ENCODE measurements around the gene POLE4. TPM values are rescaled to one million over a fixed set of nuclear protein-coding genes. Genes with fewer than 3 reads are reported as not detected.

POLE4 gene
- total RNA-seq, 2 donors from 2014 or later = 59.2 to 61.8 TPM

DNA sequence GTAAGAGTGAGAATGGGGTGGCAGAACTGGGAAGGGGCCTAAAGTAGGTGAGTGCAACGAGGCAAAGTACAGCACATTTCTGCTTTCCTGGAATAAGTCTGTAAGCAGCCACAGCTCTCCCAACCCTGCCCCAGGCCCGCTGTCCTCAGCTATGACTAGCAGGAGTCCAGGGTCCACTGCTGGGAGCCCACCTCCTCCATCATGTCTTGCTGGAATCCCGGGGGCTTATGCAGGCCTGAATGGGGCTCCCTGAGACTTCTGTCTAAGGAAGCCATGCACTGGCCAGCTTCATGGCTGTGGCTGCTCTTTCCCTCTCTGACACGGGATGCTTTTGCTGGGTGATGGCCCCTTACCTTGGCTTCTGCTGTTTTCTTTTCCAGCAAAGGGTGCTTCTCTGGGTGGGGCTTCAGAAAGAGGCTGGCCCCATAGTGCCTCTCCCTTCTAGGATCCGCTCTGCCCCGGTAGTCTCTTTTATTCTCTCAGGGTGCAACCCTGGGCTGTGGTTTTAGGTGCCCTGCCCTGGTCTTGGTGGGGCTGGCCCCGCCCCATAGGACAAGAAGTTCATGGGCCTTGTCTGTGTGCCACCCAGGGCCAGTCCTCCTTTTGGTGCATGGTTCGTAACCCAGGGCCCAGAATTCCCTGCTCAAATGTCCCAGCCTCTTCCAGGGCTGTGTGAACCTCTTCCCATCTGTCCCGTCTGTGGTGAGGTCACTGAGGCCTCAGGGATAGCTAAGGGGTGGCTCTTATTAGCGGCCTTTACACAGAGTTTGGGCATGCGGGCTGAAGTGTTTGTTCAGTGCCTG is 33.8 kb upstream of the POLE4 start:
- Histone ChIP-seq H3K4me1 (no peaks in the 10 kb centered on the region), H3K36me3 (no peaks in the 10 kb centered on the region), H3K9ac (ENCODE audit: low read depth in 2 of 2, low read length in 2 of 2) (no peak overlapping the region), H3K27me3 (no peaks in the 10 kb centered on the region), H3K9me3 (no peaks in the 10 kb centered on the region), H3K27ac (no peak overlapping the region), H3K4me3 (no peak overlapping the region)
- TF ChIP-seq, protein P1, sequence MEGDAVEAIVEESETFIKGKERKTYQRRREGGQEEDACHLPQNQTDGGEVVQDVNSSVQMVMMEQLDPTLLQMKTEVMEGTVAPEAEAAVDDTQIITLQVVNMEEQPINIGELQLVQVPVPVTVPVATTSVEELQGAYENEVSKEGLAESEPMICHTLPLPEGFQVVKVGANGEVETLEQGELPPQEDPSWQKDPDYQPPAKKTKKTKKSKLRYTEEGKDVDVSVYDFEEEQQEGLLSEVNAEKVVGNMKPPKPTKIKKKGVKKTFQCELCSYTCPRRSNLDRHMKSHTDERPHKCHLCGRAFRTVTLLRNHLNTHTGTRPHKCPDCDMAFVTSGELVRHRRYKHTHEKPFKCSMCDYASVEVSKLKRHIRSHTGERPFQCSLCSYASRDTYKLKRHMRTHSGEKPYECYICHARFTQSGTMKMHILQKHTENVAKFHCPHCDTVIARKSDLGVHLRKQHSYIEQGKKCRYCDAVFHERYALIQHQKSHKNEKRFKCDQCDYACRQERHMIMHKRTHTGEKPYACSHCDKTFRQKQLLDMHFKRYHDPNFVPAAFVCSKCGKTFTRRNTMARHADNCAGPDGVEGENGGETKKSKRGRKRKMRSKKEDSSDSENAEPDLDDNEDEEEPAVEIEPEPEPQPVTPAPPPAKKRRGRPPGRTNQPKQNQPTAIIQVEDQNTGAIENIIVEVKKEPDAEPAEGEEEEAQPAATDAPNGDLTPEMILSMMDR (IDR thresholded peaks at IDR 0.05) = no peak
- DNase-seq = no peak
- intact Hi-C loops (cut with DNase I) = no loop called here

DNA sequence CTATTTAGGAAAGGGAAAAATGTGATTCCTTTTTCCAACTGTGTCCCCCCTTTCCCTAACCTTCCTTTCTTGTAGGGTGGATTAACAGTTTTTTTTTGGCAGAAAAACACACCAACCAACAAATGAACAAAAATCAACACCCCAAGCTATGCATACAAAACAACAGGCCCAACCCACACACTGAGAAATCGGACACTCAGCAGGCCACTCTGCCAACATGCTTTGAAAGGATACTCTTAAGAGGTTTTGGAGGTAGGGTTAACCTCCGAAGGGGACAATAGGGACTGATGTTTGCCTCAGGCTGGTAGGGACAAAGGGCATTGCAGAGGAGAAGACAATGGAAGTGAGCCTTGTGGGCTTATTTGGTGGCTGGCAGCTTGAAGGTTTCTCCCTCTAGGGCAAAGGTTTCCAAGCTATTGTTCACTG is 33.1 kb upstream of the POLE4 start:
- Histone ChIP-seq H3K27ac (no peak overlapping the region), H3K9ac (ENCODE audit: low read depth in 2 of 2, low read length in 2 of 2) (no peak overlapping the region), H3K27me3 (no peaks in the 10 kb centered on the region), H3K4me3 (no peak overlapping the region), H3K36me3 (no peaks in the 10 kb centered on the region), H3K9me3 (no peaks in the 10 kb centered on the region), H3K4me1 (no peaks in the 10 kb centered on the region)
- intact Hi-C loops (cut with DNase I) = no loop called here
- DNase-seq = no peak
- TF ChIP-seq, protein P1 (IDR thresholded peaks at IDR 0.05) = no peak

DNA sequence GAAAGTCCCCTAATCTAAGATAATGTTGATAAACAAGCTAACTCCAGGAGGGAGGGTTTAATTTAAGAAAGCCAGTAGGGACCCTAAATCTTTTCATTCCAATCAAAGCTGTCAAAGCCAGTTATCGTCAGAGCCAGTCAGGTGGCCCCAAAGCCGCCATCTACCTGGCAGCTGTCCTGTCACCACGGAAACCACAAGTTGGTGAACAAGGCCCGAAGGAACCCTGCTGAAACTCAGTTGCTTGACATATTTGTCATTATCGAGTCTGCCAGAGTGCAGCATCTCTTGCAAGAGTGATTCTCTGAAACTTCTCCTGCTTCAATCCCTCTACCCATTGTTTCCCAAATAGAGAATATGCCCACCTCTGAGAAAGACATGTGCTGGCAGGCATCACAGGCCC is 30.8 kb upstream of the POLE4 start:
- H3K27ac ChIP-seq = no peak overlapping the region
- TF ChIP-seq, protein P1 (IDR thresholded peaks at IDR 0.05) = no peak
- H3K4me3 ChIP-seq = no peak overlapping the region
- H3K4me1 ChIP-seq = no peaks in the 10 kb centered on the region
- intact Hi-C loops (cut with DNase I) = no loop called here
- no peak for DNase-seq
- no peaks in the 10 kb centered on the region for H3K27me3 ChIP-seq
- H3K36me3 ChIP-seq = no peaks in the 10 kb centered on the region
- H3K9me3 ChIP-seq = no peaks in the 10 kb centered on the region
- no peak overlapping the region for H3K9ac ChIP-seq (ENCODE audit: low read depth in 2 of 2, low read length in 2 of 2)

DNA sequence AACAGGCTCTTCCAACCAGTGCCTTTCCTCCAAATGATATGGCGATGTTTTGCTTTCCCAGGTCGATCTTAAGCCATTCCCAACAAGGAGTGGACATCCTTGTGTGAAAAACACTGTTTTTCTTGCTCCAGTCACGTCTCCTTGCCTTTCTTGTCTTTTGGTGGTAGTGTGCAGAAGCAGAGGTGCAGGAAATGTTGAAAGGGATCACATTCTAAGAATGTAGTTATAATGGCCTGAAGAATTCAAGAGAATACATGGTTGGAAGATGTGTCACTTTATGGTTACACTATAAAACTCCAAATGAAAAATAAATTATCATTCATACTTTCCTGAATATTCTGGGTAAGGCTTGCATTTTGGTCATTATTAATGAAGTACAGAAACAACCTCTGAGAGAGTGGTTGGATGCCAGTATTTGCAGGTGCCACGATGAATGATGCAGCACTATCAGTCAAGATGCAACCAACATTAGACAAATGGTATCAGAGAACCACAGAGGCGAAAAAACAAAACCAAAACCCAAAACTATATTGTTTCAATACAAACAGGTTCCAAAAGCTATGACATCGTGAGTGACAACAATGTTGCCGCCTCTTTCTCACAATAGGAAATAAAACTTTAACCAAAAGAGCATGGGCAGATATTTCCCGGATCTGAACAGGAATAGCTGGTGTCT is 27.5 kb upstream of the POLE4 start:
- Histone ChIP-seq H3K9me3 (no peaks in the 10 kb centered on the region), H3K27me3 (no peaks in the 10 kb centered on the region), H3K9ac (ENCODE audit: low read depth in 2 of 2, low read length in 2 of 2) (no peak overlapping the region), H3K36me3 (no peaks in the 10 kb centered on the region), H3K4me3 (no peak overlapping the region), H3K27ac (no peak overlapping the region), H3K4me1 (no peaks in the 10 kb centered on the region)
- no peak for DNase-seq
- TF ChIP-seq, protein P1 (IDR thresholded peaks at IDR 0.05) = no peak
- intact Hi-C loops (cut with DNase I) = no loop called here

DNA sequence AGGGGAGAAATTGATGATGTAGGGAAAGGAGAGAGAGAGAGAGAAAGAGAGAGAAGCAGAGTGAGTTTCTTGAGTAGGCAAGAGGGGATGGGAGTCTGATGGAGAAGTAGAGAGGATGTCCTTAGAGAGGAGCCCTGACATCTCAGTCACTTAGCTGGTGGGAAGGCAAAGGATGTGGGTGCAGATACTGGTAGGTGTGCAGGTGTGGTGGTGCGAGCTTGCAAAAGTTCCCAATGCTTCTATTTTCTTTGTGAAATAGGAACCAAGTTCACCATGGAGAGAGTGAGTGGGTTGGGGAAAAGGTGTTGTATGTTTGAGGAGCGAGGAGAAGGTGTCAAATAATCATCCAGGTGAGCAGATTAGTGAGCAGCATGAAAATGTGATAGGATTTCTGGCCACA is 26.5 kb upstream of the POLE4 start:
- Histone ChIP-seq H3K27ac (no peak overlapping the region), H3K9ac (ENCODE audit: low read depth in 2 of 2, low read length in 2 of 2) (no peak overlapping the region)
- intact Hi-C loops (cut with DNase I) = no loop called here

More for the DNA sequence above, 26.5 kb upstream of the POLE4 start:
- Histone ChIP-seq H3K4me3 (no peak overlapping the region), H3K27me3 (no peaks in the 10 kb centered on the region), H3K36me3 (no peaks in the 10 kb centered on the region), H3K4me1 (no peaks in the 10 kb centered on the region), H3K9me3 (no peaks in the 10 kb centered on the region)
- DNase-seq = no peak
- TF ChIP-seq, protein P1 (IDR thresholded peaks at IDR 0.05) = no peak

Data from colonic mucosa (tissue), 4 donors.